HG03135 (cell line): Measurements from ENCODE around the gene HPS6.

ENCODE experiments used
- ATAC-seq: cut with Tn5 transposase; IDR thresholded peaks from one replicate; pipeline ENCODE4 v1.9.1; 2021; ENCODE audit warnings: mild to moderate bottlenecking, moderate library complexity; ENCODE audit not compliant: unreplicated experiment

HPS6 gene

GRCh38 chr10:102067091-102067916 is 2.2 kb downstream of the HPS6 start:
- ATAC-seq = no peak

DNA sequence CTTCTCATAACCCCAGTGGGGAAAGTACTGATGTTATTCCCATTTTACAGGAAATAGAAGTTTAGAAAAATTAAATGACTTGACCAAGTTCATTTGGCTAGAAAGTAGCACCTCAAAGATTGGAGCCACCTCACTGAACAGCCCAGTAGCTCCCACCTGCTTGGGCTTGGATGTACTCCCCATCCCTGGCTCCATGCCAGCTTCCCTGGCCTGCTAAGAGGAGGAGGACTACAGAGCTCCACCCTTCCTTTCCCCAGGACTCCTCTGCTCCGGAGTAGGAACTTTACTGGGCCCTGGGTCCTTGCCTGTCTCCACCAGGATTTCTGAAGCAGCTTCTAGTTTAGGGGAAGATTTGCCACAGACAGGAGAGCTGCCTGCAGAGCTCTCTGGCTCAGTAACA is 3.1 kb downstream of the HPS6 start:
- no peak for ATAC-seq

- ATAC-seq = no peak
Measured at GRCh38 chr10:102069071-102069470, 3.9 kb downstream of the HPS6 start.

GRCh38 chr10:102072673-102073527 is 7.8 kb downstream of the HPS6 start:
- no peak for ATAC-seq

DNA sequence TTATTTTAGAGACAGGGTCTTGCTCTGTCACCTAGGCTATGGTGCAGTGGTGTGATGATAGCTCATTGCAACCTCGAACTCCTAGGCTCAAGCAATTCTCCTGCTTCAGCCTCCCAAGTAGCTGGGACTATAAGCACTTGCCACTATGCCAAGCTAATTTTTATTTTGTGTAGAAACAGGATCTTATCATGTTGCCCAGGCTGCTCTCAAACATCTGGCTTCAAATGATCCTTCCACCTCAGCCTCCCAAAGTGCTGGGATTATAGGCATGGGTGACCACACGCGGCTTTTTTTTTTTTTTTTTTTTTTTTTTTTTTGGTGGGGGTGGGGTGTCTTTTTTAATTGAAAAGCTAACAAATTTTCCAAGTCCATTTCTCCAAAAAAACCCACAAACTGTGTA is 18.4 kb downstream of the HPS6 start:
- no peak for ATAC-seq

DNA sequence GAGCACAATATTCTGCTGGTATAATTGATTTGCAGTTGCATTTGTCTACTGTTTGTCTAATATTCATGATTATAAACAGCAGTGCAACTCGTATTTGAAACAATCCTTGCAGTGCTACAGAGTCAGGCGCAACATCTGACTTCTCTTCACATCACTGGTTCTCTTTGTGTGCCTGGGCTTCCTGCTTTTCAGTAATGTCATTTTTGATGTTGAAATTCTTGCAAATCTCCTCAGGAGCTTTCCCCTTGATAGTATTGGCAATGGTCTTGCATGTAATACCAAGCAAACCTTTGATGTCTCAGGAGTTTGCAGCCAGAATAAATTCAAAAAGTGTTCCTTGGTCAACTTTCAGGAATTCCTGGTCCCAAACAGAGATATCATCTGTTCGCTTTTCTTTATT is 20.2 kb downstream of the HPS6 start:
- no peak for ATAC-seq

DNA sequence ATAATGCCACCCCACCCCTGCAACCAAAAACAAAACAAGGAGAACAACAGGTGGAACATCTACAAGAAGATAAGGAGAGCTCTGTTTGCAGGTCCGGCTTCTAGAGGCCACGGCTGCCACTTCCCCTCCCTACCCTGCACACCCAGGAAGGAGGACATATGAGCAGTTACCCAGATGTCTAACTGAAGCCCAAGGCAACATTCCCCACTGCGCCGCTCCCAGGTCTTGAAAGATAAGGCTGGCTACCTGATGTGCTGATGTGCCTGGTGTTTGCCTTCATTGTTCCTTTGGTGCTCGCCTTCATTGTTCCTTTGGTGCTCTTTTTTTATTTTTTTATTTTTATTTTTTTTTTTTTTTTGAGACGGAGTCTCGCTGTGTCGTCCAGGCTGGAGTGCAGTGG is 21.0 kb downstream of the HPS6 start:
- ATAC-seq = no peak

GRCh38 chr10:102090772-102091171 is 25.6 kb downstream of the HPS6 start:
- ATAC-seq = no peak

DNA sequence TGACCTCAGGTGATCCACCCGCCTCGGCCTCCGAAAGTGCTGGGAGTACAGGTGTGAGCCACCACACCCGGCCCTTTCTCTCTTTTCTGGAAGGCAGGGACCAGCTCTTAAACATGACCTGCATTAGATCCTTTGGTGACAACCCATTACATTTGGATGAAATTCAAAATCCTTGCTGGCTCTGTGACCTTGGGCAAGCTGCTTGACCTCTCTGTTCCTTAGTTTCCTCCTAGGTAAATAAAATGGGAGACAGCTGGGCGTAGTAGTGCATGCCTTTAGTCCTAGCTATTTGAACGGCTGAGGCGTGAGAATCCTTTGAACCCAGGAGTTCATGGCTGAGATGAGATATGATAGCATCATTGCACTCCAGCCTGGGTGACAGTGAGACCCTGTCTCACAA is 31.3 kb downstream of the HPS6 start:
- ATAC-seq = no peak

- ATAC-seq = no peak
Measured at GRCh38 chr10:102101152-102101551, 36.0 kb downstream of the HPS6 start.

DNA sequence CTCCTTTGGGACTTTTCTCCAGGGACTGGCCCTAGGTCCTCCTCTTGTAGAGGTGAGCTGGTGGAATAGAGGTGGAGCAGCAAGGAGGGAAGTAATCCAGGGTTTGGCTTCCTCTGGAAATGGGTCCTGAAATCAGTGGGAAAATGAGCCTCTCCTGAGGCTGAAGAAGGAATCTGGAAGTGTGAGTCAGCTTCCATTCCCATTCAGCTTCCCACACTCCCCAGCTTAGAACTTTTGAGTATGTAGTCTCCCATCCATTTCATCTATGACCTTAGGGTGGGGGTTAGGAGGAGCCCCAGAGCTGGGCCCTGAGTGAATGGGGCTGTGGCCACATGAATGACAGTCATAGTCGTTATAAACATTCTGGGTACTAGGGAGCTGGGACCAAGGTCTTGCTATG is 37.3 kb downstream of the HPS6 start:
- ATAC-seq = no peak

GRCh38 chr10:102106998-102107397 is 41.8 kb downstream of the HPS6 start:
- no peak for ATAC-seq

GRCh38 chr10:102109166-102110116 is 44.3 kb downstream of the HPS6 start:
- ATAC-seq = no peak

DNA sequence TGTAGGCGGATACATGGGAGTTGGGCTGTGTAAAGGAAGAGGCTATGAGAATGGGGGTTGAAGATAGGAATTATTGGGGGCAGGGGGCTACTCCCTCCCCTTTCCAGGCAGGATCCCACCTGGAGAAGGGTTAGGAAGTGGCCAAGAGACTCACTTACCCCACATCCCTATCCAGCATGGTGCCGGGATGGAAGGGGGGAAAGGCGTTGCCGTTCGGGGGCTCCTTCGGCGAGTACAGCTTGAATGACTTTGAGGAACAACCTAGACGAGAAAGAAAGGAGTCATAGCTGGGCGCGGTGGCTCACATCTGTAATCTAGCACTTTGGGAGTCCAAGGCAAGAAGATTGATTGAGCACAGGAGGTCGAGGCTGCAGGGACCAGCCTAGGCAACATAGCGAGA is 46.1 kb downstream of the HPS6 start:
- ATAC-seq = no peak

- no peak for ATAC-seq
Measured at GRCh38 chr10:102112210-102112817, 47.2 kb downstream of the HPS6 start.

DNA sequence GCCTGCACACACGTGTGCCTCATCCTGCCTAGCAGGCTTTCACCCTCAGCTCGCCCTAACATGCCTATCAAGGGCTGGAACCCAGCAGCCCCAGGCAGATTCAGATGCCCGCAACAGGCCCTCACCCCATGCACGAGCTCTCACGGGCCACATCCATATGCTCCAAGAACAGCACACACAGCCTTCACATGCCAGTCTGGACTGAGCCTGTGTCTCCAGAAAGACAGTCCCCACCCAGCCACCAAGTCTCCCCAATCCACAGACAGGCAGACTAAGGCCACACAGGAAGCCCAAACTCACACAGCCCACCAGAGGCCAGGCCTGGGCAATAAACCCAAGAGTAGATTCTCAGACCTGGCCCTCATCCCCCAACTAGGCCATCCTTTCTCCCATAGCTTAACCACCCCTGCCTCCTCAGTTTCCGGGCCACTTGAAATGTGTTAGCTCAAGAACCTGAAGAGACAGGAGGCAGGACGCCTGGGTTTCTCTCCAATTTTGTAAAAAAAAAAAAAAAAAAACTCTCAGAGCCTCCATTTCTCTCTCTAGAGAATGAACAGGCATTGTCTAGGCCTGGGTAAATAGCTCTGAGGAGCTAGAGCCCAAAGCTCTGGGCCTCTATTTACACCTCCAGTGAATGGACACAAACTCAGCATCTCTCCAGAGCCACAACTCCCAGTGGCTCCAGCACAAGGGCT is 48.3 kb downstream of the HPS6 start:
- ATAC-seq = no peak

DNA sequence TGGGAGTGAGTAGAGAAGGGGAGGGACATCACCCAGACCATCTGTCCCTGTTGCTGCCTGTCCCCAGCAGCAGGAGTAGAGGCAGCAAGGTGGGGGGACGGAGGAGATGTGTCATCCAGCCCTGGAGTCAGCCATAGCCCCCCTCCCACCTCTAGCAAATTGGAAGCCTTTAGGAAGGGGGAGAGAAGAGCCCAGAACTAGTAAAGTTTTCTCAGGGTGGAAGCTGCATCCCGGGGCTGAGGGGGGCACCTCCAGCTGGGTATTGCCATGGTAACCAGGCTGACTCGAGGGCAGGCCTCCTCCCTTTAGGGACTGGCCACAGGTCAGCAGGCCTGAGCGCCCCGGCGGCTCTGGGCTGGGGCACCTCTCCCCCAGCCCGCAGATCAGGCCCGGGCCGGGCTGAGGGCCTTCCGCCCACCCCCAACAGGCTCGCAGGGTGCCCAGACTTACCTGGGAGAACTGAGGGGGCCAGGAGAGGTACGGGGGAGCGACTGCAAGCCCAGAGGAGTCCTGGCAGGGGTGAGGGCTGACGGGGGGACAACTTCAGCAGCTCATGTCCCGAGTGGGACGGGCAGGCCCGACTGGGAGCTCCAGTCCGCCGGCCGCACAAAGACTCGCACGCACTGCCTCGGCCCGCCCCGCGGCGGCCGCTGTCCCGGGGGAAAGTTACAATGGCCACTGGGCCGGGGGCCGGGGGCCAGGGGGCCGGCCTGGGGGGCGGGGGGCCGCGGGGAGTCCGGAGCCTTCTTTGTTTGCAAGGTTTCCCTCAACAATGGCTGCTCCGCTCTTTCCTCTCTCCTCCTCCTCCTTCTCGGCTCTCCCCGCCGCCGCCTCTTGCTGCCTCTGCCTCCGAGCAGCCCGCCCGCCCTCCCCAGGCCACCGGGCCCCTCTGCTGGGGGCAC is 49.1 kb downstream of the HPS6 start:
- ATAC-seq = peak; percentile 31

DNA sequence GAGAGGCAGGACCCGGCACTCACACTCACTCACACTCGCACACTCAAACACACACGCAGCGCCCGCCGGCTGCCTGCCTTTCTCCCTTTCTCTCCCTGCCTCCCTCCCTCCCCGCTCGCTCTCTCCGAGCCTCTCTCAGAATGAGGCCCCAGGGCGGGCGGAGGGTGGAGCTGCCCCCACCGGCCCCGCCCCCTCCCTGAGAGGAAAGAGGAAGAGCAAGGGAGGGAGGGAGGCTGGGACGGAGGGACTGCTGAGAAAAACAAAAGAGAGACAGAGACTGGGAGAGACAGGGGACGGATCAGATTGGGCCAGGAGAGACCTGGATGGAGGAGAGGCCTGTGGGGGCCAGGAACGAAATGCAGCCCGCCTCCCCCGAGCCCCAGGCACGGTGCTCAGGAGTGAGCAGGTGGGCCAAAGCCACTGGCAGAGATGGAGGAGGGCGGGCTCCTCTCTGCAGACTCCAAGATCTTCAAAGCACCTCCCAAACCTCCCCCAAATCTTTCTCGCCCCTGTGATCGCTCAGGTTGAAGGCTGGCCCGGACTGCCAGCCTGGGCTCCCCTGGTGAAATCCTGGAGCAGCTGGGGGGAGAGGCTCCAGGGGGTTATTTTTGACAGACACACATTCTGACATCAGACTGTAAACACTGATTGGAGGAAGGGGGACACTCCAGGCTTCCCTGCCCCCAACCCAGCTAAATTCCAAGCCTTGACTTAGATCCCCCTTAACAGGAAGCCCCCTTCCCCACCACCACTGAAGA is 49.9 kb downstream of the HPS6 start:
- ATAC-seq = peak; percentile 50
